Activated naive CD4-positive, alpha-beta T cell treated with anti-CD3 and anti-CD28 coated beads, Interleukin-2, amount 50 U/mL, for 72 hours (primary cell): ENCODE results near the gene SLC24A3. TPM values are rescaled to one million over a fixed set of nuclear protein-coding genes. Genes with fewer than 3 reads are reported as not detected.

Source experiments
- ATAC-seq, 2 donors: fragments of 150-1000 bp; cut with Tn5 transposase; 2 replicates each; pipeline ENCODE4 v1.10.0; 2021; ENCODE audit warnings: mild to moderate bottlenecking in 2 of 2, moderate library complexity in 2 of 2
- DNase-seq, 2 donors: peaks; one replicate each; pipeline ENCODE4 v3.0.0; 2021 to 2022; ENCODE audit warnings: low spot score in 2 of 2
- H3K27ac Mint-ChIP-seq, 2 donors: one replicate each; pipeline ENCODE4 v1.8.0; 2022; ENCODE audit warnings: mild to moderate bottlenecking in 2 of 2, mixed read lengths in 2 of 2
- H3K36me3 Mint-ChIP-seq, 2 donors: one replicate each; pipeline ENCODE4 v1.8.0; 2022; ENCODE audit warnings: mixed read lengths in 2 of 2
- H3K9me3 Mint-ChIP-seq, 2 donors: one replicate each; pipeline ENCODE4 v1.8.0; 2022; ENCODE audit warnings: mixed read lengths in 2 of 2
- total RNA-seq, 2 donors: library from RNA; stranded (reverse); gene quantifications; one replicate each; pipeline ENCODE4 v1.2.3, GENCODE V29; 2022

Gene SLC24A3
- total RNA-seq, 2 donors from 2014 or later, result not detected

DNA sequence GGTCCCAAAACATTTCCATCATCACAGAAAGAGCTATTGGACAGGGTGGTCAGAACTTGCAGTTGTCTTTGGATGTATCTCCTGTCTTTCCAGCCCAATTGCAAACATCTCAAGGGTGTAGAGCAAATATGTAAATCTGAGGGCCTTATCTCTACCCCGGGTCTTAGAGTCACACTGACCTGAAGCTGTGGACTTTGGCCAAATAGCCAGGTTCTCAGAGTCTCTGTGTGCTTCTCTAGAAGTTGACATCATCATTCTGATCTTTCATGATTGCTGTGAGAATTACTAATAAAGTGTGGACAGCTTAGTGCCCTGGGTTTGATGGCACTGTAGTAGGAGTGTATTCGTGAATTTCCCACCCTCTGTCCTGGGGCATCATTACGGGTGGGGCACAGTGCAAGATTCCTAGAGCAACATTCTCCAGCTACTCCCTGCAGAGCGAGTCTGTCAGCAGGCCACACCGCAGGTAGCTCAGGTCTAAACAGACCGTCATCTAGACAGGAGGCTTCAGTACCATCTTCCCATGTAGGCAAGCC is 71.1 kb downstream of the SLC24A3 start:
- DNase-seq (no peak), ATAC-seq (no peak)
- Mint-ChIP-seq H3K9me3 (no peaks in the 10 kb centered on the region), H3K27ac (no peak overlapping the region), H3K36me3 (no peaks in the 10 kb centered on the region)

- H3K27ac Mint-ChIP-seq, result no peak overlapping the region
- no peaks in the 10 kb centered on the region for H3K9me3 Mint-ChIP-seq
- DNase-seq (no peak), ATAC-seq (no peak)
- H3K36me3 Mint-ChIP-seq, result no peaks in the 10 kb centered on the region
These were observed 72.1 kb downstream of the SLC24A3 start for GRCh38 chr20:19284400-19285178.

- ATAC-seq (no peak), DNase-seq (no peak)
- no peaks in the 10 kb centered on the region for H3K9me3 Mint-ChIP-seq
- H3K27ac Mint-ChIP-seq, result no peak overlapping the region
- H3K36me3 Mint-ChIP-seq, result no peaks in the 10 kb centered on the region
These were observed 73.0 kb downstream of the SLC24A3 start for GRCh38 chr20:19285436-19285835.

DNA sequence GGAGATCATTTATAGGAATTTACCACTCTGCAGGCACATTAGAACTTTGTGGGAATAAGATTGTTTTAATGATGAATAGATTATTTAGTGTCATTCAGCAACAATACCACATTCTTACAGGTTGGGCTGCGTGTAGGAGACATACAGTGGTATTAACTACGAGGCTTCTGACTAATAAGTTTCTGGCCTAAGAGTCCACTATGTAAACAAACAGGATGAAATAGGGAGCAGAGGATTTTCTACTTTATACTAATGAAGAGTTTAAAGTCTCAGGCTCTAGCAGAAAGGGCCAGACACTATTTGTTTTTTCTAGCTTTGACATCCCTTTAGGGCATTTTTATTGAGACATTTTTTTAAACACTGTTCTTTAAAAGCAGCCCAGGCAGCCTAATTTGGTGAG is 75.6 kb downstream of the SLC24A3 start:
- ATAC-seq, result no peak
- Mint-ChIP-seq H3K27ac (no peak overlapping the region), H3K36me3 (no peaks in the 10 kb centered on the region), H3K9me3 (no peaks in the 10 kb centered on the region)
- no peak for DNase-seq

DNA sequence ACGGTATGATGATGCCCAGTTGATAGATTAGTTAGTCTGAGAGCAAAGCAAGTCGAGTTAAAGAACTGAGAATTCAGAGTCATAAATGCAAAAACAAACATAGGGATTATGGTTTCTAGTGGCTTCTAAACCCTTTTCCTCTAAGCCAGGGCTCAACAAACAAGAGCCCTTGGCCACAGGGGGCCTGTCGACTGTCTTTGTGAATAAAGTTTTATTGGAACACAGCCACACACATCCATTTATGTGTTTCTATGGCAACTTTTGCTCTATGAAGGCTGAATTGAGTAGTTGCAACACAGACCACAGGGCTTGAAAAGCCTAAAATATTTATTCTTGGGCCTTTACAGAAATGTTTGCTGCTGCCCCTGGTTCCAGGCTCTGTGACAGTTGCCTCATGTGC is 76.2 kb downstream of the SLC24A3 start:
- no peak for ATAC-seq
- Mint-ChIP-seq H3K27ac (no peak overlapping the region), H3K36me3 (no peaks in the 10 kb centered on the region), H3K9me3 (no peaks in the 10 kb centered on the region)
- DNase-seq, result no peak

DNA sequence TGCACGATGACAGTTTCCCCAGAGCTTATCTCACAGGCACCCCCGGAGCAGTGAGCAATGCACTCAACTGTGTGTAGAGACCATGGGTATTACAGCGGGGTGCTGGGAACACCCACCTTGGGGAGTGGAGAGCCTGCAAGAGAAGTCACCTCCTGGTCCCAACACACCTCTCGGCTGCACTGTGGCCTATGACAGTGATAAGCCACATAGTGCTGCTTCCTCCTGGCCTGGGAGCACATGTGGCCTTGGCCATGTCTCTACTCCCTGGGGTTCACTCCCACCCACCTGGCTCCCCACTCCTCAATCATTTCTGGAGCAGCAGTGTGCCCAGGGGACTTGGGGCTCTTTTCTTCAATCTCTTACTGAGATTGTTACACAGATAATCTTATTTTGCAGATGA is 77.0 kb downstream of the SLC24A3 start:
- Mint-ChIP-seq H3K9me3 (no peaks in the 10 kb centered on the region), H3K36me3 (no peaks in the 10 kb centered on the region), H3K27ac (no peak overlapping the region)
- ATAC-seq (no peak), DNase-seq (no peak)

DNA sequence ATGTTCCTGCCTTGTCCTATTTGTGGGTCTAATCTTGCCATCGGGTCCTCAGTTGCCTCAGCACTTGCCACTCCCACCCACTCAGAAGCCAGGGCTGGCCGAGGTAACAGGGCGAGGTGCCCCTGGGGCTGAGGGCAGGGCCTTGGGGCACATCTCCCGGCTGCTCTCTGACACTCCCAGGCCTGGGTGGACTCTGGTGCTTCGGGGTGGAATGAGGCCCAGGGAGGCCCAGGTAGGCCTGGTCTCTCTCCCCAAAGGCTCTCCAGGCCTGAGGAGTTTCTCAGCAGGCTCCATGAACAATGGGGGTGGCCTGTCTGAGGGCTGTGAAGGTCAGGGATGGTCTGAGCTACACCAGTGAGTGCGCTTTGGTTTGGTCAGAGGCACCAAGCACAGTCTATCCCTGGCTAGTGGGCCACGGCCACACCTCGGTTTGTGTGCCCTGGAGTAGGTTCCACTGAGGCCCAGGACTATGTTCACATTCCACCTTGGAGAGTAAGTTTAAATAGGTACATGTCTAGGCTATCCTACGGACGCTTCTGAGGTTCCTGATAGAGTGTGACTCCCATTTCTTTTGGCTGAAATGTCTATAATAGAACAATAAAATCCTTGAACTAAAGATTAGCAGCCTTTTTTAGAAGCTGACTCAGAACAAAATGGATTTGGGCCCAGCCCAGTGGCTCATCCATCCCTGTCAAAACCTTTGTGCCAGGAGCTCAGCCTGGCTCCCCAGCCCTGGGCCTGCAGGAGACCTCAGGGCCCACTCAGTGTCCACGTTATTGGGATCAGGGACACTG is 78.8 kb downstream of the SLC24A3 start:
- Mint-ChIP-seq H3K27ac (no peak overlapping the region), H3K9me3 (peaks cover 0 to 2% of the 10 kb centered on the region in 2 donors), H3K36me3 (no peaks in the 10 kb centered on the region)
- ATAC-seq (no peak), DNase-seq (no peak)

DNA sequence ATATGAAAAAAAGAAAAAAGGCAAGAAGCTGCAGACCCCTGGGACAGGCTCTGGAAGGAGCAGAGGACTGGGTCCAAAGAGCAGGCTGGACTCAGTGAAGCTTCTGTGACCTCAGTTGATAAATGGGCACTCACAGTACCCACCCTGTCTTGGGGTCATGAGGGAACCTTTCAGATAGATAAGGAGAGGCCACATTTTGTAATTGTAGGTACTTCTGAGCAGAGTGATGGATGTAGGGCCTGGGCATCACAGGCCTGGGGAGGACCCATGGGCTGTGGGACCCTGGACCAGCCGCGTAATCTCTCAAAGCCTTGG is 79.3 kb downstream of the SLC24A3 start:
- no peaks in the 10 kb centered on the region for H3K36me3 Mint-ChIP-seq
- H3K27ac Mint-ChIP-seq, result no peak overlapping the region
- DNase-seq, result no peak
- H3K9me3 Mint-ChIP-seq, result peaks cover 0 to 4% of the 10 kb centered on the region in 2 donors
- ATAC-seq, result no peak

DNA sequence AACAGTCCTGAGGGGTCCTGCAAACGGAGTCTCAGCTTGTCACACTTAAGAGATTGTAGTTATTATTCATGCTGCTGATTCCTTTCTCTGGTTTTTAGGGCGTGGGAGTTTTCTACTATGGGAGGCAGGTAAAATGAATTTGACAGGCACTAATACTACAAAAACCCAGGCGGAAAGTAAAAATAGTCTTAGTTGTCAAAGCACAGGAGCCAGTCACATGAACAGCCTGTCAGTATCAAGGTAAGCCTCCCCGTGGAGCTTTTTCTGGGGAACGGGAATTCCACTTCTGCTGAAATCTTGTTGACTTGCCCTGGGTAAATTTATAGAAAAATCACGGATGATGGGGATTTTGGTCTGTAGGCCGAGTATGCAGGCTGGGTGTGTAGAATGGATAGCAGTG is 79.8 kb downstream of the SLC24A3 start:
- H3K36me3 Mint-ChIP-seq, result no peaks in the 10 kb centered on the region
- H3K27ac Mint-ChIP-seq, result no peak overlapping the region
- ATAC-seq (no peak), DNase-seq (no peak)
- peaks cover 0 to 4% of the 10 kb centered on the region in 2 donors for H3K9me3 Mint-ChIP-seq

DNA sequence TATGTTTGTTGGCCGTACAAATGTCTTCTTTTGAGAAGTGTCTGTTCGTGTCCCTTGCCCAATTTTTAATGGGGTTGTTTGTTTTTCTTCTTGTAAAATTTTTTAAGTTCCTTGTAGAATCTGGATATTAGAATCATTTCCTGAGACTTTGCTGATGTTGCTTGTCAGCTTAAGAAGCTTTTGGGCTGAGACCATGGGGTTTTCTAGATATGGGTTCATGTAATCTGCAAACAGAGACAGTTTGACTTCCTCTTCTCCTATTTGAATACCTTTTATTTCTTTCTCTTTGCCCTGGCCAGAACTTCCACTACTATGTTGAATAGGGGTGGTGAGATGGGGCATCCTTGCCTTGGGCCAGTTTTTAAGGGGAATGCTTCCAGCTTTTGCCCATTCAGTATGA is 82.6 kb downstream of the SLC24A3 start:
- ATAC-seq (no peak), DNase-seq (no peak)
- H3K9me3 Mint-ChIP-seq, result peaks cover 0 to 7% of the 10 kb centered on the region in 2 donors
- H3K36me3 Mint-ChIP-seq, result peaks cover 0 to 4% of the 10 kb centered on the region in 2 donors
- no peak overlapping the region for H3K27ac Mint-ChIP-seq

DNA sequence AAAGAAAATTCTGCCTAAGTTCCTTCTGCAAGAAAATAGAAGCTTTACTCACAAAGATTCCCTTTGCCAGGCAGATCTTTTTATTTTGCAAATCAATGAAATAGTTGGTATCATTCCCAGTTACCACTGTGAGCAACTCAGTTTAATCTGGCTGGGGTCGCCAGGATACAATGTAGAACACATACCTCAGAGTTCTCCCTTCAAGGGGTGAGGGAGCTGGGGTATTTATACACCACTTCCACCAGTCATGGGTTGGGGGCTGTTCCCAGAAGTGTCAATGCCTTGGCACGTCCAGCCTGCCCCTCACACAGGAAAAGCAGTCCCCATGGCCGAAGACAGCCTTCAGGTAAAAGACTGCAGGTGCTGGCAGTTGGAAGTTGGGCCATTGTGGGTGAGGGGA is 86.2 kb downstream of the SLC24A3 start:
- DNase-seq (no peak), ATAC-seq (no peak)
- Mint-ChIP-seq H3K27ac (no peak overlapping the region), H3K36me3 (peaks cover 0 to 4% of the 10 kb centered on the region in 2 donors), H3K9me3 (peaks cover 0 to 7% of the 10 kb centered on the region in 2 donors)

DNA sequence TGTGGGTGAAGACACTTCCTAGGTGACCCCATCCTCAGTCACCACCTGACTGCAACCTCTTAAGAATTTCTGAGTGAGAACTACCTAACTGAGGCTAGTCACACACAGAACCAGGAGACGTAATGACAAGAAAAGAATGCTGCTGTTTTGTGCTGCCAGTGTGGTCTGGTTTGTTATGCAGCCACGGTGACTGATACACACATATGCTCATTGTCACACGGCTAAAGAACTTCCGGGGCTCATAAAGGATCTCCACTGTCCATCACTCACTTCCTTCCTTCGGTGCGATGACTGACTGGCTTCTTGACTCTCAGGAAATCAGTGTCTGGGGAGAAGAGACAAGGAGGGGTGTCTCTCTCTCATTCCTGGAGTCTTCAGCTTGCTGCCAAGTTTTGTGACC is 88.0 kb downstream of the SLC24A3 start:
- Mint-ChIP-seq H3K9me3 (peaks cover 0 to 10% of the 10 kb centered on the region in 2 donors), H3K36me3 (peaks cover 0 to 4% of the 10 kb centered on the region in 2 donors), H3K27ac (no peak overlapping the region)
- ATAC-seq, result no peak
- DNase-seq, result no peak

GRCh38 chr20:19301142-19301541 is 88.7 kb downstream of the SLC24A3 start:
- Mint-ChIP-seq H3K27ac (no peak overlapping the region), H3K9me3 (peaks cover 0 to 14% of the 10 kb centered on the region in 2 donors), H3K36me3 (peaks cover 0 to 4% of the 10 kb centered on the region in 2 donors)
- ATAC-seq (no peak), DNase-seq (no peak)

DNA sequence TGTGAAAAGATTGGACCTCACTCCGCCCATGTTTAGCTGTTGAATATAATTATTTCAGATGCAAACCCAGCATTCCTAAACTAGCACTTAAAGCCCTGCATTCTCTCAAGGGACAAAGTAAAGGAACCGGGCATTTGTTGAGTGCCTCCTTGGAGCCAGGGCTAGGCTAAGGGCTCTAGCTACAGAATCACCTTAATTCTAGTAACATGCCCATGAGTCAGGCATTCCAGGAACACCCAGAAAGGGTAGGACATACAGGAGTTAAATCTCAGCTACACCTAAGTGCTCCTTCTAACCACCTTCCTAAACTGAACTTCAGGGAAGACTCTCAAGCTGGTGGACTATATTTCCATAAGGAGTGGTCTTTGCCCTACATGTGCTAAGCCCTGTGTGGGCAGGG is 89.4 kb downstream of the SLC24A3 start:
- Mint-ChIP-seq H3K9me3 (peaks cover 0 to 13% of the 10 kb centered on the region in 2 donors), H3K27ac (no peak overlapping the region), H3K36me3 (peaks cover 0 to 4% of the 10 kb centered on the region in 2 donors)
- no peak for DNase-seq
- no peak for ATAC-seq

DNA sequence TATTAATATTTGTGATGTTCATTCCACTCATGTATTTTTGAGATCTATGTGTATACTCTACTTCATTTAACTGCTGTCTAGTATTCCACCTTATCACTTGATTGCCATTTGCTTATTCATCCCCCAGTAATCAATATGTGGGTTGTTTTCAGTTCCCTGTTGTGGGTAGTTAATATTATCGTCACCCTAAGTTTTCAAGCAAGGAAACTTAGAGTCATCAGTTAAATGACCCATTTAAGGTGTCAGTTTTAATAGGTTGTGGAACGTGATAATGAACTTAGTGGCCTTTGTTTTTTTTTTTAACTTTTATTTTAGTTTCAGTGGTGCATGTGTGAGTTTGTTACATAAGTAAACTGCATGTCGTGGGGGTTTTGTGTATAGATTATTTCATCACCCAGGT is 90.3 kb downstream of the SLC24A3 start:
- peaks cover 0 to 12% of the 10 kb centered on the region in 2 donors for H3K9me3 Mint-ChIP-seq
- no peak overlapping the region for H3K27ac Mint-ChIP-seq
- H3K36me3 Mint-ChIP-seq, result peaks cover 0 to 1% of the 10 kb centered on the region in 2 donors
- ATAC-seq (no peak), DNase-seq (no peak)

GRCh38 chr20:19304389-19304788 is 91.9 kb downstream of the SLC24A3 start:
- no peaks in the 10 kb centered on the region for H3K36me3 Mint-ChIP-seq
- ATAC-seq, result no peak
- H3K9me3 Mint-ChIP-seq, result peaks cover 0 to 10% of the 10 kb centered on the region in 2 donors
- DNase-seq, result no peak
- no peak overlapping the region for H3K27ac Mint-ChIP-seq

DNA sequence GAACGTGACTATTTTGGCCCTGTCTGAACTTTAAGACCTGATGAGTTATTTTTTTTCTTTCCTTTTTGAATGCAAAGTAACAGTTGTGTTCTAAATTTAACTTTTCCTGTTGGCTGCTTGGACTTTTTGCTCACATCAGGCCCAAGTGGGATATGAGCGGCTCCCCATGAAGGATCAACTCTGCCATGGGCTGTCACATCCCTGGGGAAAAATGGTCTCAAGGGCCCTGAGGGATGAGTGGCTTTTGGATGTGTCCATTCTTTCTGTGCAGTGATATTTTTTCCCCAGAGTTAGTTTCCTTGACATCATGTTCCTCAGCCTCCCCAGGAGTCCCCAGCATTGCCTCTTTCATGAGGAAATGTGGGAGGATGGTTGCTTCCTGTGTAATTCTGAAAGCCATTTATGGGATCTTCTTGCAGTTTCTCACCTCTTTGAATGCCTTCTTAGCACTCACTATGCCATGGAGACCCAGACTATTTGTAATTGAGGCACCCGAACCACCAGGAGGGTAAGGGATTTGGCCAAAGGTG is 92.5 kb downstream of the SLC24A3 start:
- DNase-seq (no peak), ATAC-seq (no peak)
- no peaks in the 10 kb centered on the region for H3K36me3 Mint-ChIP-seq
- H3K27ac Mint-ChIP-seq, result no peak overlapping the region
- peaks cover 0 to 10% of the 10 kb centered on the region in 2 donors for H3K9me3 Mint-ChIP-seq
